ENCODE data around the gene ADORA1.
A peak's percentile ranks its signal among the peaks of the same experiment; 100 is the strongest.

Gene ADORA1

DNA sequence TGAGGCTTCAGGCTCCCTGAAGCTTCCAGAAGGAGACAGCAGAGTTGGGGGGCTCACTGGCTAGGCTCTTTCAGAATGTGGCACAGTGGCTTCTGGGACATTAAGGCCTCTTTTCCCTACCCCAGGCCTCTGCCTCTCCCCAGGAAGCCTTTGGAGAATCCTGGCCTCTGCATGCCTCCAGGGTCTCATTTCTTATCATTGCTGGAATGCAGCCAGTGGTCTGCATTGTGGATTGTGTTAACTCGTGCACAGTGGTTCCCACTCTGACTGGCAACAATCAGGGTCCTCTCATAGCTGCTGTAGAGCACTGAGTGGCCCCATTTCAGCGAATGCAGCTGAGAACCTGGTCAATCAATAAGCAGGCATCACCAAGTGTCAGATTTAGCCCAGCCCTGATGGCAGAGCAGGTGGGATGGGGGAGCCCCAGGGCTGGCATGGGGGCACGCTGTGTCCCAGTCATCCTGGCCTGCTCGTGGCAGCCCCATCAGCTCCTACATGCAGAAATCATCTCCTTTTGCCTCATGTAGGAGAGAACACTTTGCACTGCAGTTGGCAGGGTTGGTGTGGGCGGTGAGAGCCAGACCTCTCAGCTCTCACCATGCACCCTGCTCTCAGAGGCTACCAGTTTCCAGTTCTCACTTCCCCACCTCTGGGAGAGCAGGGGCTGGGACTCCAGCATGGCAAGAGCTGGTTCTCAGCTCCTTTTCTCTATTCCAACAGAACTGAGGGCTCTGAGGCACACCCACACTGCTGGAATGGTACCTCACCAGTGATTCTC lies 13.4 kb downstream of the ADORA1 start:
- FAIRE-seq (no peak), DNase-seq (ENCODE audit: low spot score) (no peak)

DNA sequence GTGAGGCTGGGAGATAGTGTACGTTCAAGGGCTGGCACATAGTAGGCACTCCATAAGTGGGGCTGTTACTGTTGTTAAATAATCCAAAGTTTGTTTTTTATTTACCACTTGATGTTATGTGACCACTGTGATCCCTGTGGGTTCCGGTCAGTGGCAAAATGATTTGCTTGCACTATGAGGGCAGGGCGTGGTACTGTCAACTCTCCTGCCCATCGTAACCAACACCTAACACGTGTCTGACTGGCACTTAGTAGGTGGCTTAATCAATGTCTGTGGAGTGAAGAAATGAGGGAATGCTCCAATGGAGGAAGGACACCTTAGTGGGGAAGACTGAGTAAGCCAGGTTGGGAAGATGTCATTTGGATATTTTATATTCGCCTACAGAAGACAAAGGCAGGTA lies 14.6 kb downstream of the ADORA1 start:
- FAIRE-seq (no peak), DNase-seq (ENCODE audit: low spot score) (no peak)

DNA sequence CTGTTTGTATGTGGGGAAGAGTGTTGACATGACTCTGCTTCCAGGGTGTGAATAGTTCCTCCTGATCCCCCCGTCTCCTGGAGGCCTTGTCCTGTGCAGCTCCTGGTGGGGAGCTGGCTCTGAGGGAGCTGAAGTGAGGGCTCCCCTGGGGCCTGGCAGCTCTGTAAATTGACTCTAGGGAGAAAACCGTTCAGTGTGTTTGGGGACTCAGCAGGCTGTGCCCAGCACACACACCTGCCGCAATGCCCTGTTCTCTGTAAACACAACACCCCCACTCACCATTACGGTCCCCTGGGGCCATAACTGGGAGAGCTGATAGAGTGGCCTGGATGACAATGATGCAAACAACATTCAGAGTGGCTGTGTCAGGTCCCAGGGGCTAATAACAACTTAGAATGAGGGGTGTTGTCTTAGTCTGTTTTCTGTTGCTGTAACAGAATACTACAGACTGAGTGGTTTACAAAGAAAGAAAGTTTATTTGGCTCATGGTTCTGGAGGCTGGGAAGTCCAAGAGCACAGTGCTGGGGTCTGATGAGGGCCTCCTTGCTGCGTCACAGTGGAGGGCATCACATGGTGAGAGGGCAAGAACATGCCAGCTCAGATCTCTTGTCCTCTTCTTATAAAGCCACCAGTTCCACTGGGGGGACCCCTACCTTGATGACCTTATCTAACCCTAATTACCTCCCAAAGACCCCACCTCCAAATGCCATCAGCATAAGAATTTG lies 15.3 kb downstream of the ADORA1 start:
- FAIRE-seq (no peak), DNase-seq (ENCODE audit: low spot score) (no peak)

DNA sequence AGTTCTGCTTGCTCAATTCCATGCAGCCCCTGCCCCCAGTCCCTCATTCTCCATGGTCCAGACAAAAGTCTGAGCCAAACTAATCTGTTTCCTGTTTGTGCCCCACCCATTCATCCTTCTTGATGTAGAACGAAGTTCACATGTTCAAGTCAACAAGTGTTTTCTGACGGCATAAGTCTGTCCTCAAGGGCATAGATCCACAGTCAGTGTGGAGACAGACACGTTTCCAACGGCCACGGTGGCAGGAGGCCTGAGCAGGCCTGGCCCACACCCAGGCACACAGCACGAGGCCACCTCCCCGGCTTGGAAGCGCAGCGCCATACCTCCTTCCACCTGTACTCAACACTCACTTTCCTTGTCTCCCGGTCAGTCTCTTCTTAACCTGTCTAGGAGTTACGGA lies 16.1 kb downstream of the ADORA1 start:
- FAIRE-seq, result no peak
- DNase-seq (ENCODE audit: low spot score), result no peak

DNA sequence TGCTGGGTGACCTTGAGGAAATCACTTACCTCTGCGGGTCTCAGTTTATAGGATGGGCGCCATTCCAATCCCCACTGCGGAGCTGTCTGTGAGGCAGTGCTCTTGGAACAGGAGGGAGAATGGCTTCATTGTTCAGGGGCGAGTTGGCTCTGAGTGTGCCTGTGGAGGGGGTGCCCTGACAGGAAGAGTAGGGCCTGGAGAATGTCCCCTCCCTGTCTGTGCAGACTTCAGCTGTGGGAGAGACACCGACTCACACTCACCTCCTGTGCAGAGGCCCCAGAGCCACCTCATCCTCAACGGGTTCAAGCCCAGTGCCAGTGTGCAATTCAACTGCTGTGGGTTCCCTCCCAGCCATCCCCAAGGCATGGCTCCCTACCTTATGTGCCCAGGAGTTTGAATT lies 17.1 kb downstream of the ADORA1 start:
- peak; percentile 24 for FAIRE-seq

DNA sequence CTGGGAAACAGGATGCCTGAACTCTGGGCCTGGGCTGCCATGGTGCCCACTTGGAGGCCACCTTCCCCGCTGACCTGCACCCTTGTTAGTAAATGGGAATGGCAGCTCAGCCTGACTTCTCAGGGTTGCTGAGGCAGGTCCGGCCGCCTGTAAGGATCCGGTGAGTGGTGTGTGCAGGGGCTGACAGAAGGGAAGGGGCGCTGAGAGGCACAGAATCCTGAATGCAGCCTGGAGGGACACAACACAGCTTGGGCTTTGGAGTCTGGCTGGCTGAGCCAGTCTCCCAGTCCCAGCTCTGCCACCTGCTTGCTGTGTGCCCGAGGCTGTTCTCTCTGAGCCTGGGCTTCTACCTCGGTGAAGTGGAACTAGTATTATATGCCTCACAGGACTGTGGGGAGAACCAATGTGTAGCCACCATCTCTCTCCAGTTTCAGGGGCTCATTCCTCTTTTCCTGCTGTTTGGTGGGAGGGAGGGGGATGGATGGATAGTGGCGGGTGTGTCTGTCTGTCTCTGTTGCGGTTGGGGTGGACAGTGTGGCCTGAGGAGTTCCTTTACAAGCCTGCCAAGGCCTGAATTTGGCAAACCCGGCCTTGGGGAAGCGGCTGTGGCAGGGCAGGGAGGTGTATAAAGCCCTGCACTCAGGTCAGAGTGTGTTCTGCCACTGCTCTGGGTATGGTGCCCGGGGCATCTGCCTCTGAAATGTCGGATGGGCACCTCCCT lies 18.0 kb downstream of the ADORA1 start:
- FAIRE-seq, result no peak
- no peak for DNase-seq (ENCODE audit: low spot score)

More for the DNA sequence above, 17.1 kb downstream of the ADORA1 start:
- peak; percentile 71 for DNase-seq (ENCODE audit: low spot score)

DNA sequence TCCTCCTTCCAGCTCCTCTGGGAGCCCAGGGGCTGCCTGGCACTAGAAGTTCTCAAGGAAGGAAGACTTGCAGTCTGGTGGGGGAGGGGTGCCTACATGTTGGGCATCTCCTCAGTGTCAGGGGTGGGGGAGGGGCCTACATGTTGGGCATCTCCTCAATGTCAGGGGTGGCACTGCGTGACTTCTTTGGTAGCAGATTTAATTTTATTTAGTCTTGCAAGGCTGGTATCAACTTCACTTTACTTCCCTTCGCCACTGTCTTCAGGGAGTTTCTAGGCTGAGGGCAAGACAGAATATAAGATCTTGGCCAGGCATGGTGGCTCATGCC lies 18.5 kb downstream of the ADORA1 start:
- FAIRE-seq (no peak), DNase-seq (ENCODE audit: low spot score) (no peak)

DNA sequence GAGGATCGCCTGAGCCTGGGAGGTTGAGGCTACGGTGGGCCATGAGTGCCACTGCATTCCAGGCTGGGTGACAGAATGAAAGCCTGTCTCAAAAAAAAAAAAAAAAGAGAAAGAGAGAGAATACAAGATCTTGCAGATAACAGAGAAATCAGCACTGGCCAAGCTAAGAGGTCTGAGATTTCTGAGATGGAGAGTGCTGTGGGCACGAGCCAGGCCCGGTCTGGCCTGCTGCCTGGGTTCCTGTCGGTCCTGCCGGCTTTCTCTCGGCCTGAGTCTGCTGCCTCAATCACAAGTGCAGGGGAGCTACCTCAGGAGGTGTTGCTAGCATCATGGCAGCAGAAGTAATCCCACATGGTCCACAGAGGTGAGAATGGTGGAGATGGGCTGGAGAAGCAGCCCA lies 19.0 kb downstream of the ADORA1 start:
- FAIRE-seq, result no peak
- DNase-seq (ENCODE audit: low spot score), result no peak

DNA sequence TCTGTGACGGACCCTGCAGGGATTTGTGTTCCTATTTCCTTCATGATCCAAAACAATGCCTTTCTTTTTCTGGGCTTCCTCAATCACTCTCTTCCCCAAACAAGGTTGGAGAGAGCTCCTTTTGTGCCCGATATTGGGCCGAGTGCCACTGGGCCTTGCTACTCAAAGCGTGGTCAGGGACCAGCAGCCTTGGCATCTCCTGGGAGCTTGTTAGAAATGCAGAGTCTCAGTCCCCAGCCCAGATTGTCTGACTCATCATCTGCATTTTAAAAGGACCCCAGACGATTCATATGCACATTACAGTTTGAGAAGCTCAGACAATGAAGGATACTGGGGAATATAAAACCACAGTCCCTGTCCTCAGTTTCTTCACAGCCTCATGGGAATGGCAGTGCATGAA lies 19.9 kb downstream of the ADORA1 start:
- FAIRE-seq (peak; percentile 48), DNase-seq (ENCODE audit: low spot score) (peak; percentile 13)

DNA sequence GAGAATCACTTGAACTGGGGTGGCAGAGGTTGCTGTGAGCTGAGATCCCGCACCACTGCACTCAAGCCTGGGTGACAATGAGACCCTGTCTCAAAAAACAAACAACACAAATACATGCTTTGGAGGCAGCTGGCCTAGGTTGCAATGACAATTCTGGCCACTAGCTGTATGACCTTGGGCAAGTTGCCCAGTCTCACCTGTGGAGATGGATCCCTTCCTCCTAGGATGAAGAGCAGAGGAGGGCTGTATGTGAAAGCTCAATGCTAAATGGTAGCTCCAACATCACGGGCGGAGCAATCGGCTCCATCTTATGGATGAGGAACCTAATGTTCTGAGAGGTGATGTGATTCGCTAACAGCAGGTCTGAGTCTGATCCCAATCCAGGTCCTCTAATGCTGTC lies 20.6 kb downstream of the ADORA1 start:
- DNase-seq (ENCODE audit: low spot score), result no peak
- FAIRE-seq, result no peak

DNA sequence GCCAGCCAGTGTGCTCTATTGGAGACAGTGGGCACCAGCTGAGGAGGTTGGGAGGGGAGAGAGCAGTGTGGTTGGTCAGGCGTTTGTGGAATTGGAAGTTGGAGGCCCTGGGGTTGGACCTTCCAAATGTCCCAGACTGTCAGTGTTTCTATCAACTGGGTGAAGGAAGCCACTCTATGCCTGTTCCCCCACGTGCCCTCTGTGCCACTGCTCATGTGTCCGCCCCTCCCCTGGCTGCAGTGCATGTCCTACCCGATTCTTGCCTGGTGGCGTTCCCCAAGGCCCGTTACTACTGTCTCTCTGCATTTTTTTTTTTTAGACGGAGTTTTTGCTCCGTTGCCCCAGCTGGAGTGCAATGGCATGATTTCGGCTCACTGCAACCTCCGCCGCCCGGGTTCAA lies 21.1 kb downstream of the ADORA1 start:
- DNase-seq (ENCODE audit: low spot score) (no peak), FAIRE-seq (no peak)

DNA sequence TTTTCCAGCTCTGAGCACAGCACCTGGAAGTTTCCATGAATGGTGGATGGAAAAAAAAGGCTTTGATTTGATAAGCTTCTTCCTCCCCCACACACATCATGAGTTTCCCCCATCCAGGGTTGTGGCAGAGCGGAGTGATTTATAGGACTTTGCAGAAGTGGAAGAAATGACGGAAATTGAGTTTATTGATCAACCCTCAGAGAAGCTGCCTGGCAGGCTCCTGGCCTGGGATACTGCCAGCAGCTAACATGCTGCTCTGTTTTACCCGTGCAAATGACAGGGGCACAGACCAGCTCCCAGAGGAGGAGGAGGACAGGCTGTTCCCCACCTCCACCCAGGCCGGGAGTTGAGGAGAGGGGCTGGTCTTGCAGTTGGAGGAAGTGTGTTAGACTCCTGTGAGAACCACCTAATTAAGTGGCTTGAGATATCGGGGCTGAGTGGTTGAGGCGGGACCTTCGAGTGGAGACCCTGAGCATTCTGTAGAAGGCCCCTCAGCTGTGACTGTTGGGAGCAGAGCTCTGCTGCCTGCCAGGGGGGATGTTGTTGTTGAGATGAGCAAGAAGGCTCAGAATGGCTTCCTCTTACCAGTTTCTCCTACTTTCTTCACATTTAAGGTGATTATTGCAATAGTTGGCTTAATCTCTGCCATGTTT lies 21.8 kb downstream of the ADORA1 start:
- DNase-seq (ENCODE audit: low spot score) (no peak), FAIRE-seq (no peak)

DNA sequence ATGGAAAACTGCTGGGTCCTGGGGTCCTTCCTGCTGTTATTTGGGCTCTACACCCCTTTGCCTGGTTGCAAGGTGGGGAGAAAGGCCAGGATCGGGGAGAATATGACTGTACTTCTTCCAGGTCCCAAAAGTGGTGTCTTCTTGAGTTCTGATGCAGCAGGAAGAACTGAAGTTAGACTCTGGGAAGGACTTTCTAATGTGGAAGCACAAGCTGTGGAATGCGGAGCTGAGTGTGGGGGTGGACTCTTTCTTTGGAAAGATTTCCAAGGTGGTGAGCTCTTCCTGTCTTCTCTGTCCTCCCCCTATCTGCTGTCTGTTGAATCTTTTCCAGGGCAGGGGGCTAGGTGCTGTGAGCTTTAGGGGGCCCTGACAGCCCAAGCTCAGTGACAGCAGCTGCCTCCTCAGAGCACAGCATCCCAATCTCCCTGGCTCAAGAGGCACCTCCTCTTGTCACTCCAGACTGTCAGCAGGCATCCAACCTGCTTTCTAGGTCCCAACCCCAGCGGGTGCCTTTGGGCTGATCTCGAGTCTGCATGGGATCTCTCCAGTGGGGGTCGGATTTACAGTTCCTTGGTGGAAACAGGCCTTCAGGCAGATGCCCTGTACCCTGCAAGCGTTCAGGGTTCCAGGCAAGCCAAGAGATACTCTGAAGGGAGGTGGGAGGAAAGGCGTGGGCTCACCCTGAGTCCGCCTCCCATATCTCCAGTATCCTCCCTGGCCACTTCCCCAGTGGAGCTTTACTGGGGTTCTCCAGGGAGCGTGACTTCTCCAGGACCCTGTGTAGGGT lies 23.2 kb downstream of the ADORA1 start:
- FAIRE-seq (no peak), DNase-seq (ENCODE audit: low spot score) (no peak)

DNA sequence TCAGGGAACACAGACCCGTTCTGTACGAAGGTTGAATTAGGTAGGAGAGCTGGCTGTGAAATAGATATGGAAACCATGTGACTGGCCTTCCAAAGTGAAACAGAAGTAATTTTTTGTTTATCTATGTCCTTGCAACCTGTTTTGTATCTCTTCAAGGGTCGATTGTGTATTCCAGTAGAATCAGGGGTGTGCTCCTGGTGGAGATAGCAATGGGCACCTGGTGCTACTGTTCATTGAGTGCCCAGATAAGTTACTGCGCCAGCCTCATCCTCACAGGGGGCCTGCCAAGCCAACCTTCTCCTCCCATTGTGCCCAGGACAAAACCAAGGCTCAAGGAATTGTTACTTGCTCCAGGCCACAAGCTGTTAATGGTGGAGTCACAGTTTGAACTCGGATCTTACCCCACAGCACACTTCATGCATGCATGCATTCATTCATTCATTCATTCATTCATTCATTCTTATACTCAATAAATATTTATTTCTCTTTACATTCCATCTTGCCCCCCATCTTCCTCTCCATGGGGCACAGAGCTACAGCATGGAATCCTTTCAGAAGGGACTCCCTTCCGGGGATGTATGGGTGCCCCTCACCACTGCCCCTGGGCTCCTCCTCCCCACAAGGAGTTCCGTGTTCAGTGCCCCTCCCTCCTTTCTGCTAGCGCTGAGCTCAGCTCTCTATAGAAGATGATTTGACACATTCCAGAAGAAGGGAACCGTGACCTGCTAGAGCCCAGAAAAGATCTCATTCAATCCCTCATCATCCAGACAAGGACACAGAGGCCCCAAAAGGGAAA lies 24.0 kb downstream of the ADORA1 start:
- FAIRE-seq (no peak), DNase-seq (ENCODE audit: low spot score) (peak; percentile 91)

DNA sequence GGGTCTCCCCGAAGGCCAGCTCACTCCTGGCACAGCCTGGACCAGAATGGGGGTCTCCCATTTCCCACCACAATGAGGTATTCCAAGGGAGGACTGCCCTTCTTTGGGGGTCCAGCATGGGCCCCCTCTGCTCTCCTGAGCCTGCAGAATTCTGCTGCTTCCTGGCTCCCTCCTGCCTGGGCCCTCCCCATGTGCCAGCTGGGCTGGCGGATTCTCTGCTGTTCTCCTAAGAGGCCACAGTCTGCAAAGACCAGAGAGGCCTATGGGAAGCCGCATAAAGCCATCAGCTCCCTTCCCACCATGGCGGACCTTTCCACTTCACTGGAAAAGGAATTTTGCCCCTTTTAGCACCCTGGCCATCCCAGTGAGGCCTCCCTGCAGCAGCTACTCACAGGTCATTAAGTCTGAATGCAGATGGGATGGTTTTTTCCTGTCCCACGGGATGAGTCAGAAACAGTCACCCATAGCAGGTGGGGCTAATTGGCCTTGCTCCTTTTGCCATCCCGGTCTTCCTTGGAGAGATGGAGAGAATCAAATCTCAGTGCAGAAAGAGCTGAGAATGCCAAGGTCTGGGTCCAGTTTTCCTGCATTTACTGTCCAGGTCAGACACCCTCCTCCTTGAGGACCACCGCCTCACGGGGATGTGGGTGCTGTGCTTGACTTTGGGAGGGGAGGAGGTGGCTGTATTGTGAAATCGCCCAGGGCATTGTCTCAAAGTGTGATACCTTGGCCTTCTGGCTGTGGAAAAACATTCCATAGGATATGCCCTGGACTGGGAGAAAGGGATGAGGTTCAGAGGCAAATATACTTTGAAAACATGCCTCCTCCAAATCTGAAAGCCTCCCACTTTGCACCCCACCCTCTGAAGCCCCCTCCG lies 24.9 kb downstream of the ADORA1 start:
- FAIRE-seq (peak; percentile 98), DNase-seq (ENCODE audit: low spot score) (peak; percentile 98)

DNA sequence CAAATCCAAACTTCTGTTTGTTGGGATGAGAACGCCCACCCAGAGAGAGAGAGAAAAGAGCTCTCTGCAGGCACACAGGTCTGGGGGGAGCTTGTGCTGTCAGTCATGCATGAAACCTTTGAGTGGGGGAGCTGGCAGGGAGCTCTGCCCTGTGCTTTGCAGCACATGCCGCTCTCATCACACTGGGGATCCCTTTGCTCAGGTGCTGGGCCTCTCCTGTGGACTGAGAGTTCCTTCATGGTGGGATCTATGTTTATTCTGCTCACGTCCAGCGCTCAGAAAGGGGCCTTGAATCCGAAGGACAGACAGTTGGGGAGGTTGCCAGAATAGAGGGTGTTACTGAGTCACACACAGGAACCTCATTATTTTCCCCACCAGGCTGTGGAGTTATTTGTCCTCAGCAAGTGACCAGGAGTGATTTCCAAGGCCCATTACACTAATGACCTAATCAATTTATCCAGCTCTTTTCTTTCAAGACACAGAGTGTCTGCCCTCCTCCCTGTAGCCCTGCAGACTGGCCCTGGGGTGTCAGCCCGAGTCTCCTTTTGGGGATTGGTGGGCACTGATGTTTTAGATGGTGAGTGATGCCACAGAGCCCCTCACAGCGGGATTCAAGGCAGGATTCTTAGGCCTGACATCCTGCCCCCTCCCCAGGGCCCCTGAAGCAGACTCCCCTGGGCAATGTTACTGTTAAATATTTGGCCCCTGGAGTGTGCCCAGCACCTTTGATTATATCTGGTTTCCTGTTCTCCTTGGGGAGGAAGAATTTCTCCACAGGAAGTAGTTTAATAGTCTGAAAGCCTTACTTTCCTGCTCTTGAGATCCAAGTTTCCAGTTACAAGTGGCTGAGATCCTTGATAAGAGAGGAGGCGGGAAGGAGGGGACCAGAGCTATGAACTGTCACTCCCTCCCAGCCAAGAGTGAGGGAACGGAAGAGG lies 25.8 kb downstream of the ADORA1 start:
- DNase-seq (ENCODE audit: low spot score) (peak; percentile 75), FAIRE-seq (peak; percentile 93)

DNA sequence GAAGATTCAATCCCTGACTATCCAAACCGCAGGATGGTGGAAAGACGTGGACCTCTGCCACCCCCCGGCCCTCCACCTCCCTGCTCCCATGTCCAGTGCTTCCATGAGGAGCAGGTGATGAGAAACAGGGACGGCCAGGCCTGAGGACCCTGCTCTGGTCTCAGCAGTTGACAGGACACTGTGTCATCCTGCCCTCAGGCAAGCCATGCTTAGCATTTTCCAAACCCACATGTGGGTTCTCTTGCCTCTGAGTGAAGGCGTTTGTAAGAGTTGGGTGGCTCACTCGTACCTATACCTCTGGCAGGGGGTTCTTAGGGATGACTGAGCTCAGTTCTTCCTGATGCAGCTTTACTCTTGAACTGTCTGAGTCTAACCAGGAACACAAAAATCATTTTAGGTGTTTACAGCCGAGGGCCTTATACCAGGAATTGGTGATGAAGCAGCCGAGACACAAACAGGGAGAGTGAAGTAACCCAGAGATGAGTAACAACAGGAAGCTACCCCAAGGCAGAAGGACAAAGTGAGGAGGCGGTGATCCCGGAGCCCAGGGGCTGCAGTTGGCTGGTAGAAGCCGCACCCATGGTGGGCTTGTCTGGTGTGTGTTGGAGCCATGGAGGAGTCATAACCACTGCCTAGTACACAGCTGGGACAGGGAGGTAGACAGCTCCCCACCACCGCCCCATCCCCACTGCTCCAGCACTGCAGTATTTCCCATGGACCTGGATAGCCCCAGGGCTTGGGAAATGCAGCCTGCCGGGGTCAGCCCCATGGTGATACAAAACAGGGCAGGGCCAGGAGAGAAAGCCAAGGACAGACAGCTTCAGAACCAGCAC lies 26.7 kb downstream of the ADORA1 start:
- no peak for FAIRE-seq

More for the DNA sequence above, 26.7 kb downstream of the ADORA1 start:
- DNase-seq (ENCODE audit: low spot score), result peak; percentile 82

Data from RCC 7860 (cell line).